Type B pancreatic cell (in vitro differentiated cells): ENCODE data around the gene SYT17. TPM values are rescaled to one million over a fixed set of nuclear protein-coding genes. Genes with fewer than 3 reads are reported as not detected.

Experiments used
- DNase-seq: peaks from one replicate; pipeline ENCODE4 v3.0.0; 2021; ENCODE audit warnings: mixed read lengths; ENCODE audit not compliant: unreplicated experiment; ENCODE audit errors: extremely low spot score
- H3K27ac Mint-ChIP-seq: 2 replicates; pipeline ENCODE4 v1.8.0; 2021; ENCODE audit warnings: mild to moderate bottlenecking, mixed read lengths
- H3K27me3 Mint-ChIP-seq: 2 replicates; pipeline ENCODE4 v1.8.0; 2021; ENCODE audit warnings: mixed read lengths
- H3K36me3 Mint-ChIP-seq: 2 replicates; pipeline ENCODE4 v1.8.0; 2021; ENCODE audit warnings: mixed read lengths
- H3K4me1 Mint-ChIP-seq: one replicate; pipeline ENCODE4 v1.8.0; 2021; ENCODE audit warnings: mixed read lengths; ENCODE audit not compliant: unreplicated experiment
- H3K4me3 Mint-ChIP-seq: 2 replicates; pipeline ENCODE4 v1.8.0; 2021; ENCODE audit warnings: mild to moderate bottlenecking, mixed read lengths
- H3K9me3 Mint-ChIP-seq: 2 replicates; pipeline ENCODE4 v1.8.0; 2021; ENCODE audit warnings: mixed read lengths
- total RNA-seq: library from RNA; stranded (reverse); gene quantifications from 2 replicates; pipeline ENCODE4 v1.2.1, GENCODE V29; 2021; ENCODE audit warnings: low replicate concordance
- TF ChIP-seq, protein P1 (sequence below): fragments of 200-600 bp; sonication (generic); conservative IDR thresholded peaks from 2 replicates; pipeline ENCODE4 v1.5.0; 2021; ENCODE audit warnings: antibody characterized with exemption, mild to moderate bottlenecking

The SYT17 gene
- total RNA-seq, 1 donor from 2014 or later: 10.7 TPM

DNA sequence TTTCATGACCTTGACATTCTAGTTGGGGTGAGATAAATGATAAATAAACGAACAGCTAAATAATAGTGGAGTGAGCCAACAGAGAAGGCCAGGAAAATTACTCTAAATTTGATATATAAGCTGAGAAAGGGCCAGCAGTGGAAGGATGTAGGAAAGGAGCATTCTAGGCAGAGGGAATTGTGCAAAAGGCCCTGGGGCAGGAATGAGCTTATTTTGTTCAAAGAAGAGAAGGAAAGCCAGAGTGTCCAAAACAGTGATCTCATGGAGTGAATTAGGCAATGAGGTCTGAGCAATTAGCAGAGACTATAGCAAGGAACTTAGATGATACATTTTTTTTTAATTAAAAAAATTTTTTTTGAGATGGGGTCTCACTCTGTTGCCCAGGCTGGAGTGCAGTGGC lies 74.1 kb downstream of the SYT17 start:
- no peak overlapping the region for H3K4me3 Mint-ChIP-seq
- no peaks in the 10 kb centered on the region for H3K9me3 Mint-ChIP-seq
- no peaks in the 10 kb centered on the region for H3K4me1 Mint-ChIP-seq
- TF ChIP-seq, protein P1, sequence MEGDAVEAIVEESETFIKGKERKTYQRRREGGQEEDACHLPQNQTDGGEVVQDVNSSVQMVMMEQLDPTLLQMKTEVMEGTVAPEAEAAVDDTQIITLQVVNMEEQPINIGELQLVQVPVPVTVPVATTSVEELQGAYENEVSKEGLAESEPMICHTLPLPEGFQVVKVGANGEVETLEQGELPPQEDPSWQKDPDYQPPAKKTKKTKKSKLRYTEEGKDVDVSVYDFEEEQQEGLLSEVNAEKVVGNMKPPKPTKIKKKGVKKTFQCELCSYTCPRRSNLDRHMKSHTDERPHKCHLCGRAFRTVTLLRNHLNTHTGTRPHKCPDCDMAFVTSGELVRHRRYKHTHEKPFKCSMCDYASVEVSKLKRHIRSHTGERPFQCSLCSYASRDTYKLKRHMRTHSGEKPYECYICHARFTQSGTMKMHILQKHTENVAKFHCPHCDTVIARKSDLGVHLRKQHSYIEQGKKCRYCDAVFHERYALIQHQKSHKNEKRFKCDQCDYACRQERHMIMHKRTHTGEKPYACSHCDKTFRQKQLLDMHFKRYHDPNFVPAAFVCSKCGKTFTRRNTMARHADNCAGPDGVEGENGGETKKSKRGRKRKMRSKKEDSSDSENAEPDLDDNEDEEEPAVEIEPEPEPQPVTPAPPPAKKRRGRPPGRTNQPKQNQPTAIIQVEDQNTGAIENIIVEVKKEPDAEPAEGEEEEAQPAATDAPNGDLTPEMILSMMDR: no peak
- H3K36me3 Mint-ChIP-seq: peaks cover 5% of the 10 kb centered on the region
- DNase-seq: no peak
- H3K27ac Mint-ChIP-seq: no peak overlapping the region
- H3K27me3 Mint-ChIP-seq: no peaks in the 10 kb centered on the region

DNA sequence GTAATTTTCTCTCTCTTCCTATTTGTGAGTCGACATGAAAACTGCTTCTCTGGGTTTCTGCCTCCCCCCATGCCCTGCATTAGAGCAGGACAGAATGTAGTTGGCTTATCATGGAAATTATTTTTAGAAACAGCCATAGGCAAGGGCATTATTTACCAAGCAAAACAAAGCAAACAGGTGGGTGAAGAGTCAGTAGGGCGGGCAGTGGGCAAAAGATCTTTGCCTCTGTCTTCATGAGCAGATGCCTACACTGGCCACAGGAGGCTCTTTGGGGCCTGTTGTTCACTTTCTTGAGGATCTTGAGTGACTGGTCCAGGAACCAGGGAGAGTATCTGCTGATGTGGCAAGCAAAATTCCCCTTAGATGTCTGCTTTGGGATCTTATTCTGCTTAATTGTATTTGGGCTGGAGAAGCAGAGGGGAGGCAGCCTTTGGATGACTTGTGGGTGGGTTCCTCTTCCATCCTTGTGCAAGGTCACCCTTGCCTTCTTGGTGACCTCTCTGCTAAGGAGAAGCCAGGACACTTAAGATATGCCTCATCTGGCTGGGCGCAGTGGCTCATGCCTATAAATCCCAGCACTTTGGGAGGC lies 75.0 kb downstream of the SYT17 start:
- TF ChIP-seq, protein P1: no peak
- Mint-ChIP-seq H3K36me3 (peaks cover under 1% of the 10 kb centered on the region), H3K27ac (no peak overlapping the region), H3K4me3 (no peak overlapping the region), H3K9me3 (no peaks in the 10 kb centered on the region), H3K4me1 (no peaks in the 10 kb centered on the region), H3K27me3 (no peaks in the 10 kb centered on the region)
- DNase-seq: no peak

DNA sequence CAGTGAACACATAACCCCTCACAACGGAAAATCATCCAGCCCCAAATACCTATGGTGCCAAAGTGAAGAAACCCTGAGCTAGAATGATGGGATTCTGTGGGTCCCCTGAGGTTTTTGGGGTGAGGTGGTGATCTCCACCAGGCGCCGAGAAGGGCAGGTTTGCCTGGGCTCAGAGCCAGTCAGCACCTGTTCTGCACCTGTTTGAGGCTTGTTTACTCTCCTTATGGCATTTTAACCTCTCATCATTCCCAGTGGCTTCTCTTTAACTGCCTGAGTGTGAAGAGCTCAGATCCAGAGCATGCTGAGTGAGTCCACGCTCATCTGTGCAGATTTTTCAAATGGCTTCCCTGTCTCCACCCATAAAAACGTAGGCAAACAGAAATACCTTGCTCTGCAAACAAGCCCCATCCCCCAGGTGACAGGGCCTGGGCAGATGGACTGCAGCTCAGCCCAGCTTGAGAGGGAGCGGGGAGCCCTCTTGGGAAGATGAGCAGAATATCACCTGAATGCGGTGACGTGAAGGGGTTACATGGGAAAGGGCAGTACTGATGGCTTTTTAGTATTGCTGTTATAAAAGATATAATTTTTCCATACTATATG lies 77.4 kb downstream of the SYT17 start:
- no peak for DNase-seq
- H3K27ac Mint-ChIP-seq: peak overlapping the region; percentile 39
- no peaks in the 10 kb centered on the region for H3K27me3 Mint-ChIP-seq
- H3K9me3 Mint-ChIP-seq: no peaks in the 10 kb centered on the region
- no peak overlapping the region for H3K4me3 Mint-ChIP-seq
- no peaks in the 10 kb centered on the region for H3K36me3 Mint-ChIP-seq
- H3K4me1 Mint-ChIP-seq: no peaks in the 10 kb centered on the region
- TF ChIP-seq, protein P1: no peak

DNA sequence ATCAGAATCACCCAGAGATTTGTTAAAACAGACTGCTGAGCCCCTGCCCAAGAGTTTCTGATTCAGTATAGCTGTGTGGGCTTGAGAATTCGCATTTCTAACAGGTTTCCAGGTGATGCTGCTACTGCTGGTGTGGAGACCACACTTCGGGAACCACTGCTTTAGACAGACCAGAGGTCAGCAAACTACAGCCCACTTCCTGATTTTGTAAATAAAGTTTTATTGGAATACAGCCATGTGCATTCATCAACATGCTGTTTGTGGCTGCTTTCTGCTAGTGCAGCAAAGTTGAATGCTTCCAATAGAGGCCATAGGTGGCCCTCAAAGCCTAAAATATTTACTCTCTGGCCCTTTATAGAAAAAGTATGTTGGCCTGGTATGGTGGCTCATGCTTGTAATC lies 84.9 kb downstream of the SYT17 start:
- Mint-ChIP-seq H3K4me3 (no peak overlapping the region), H3K27ac (no peak overlapping the region)

DNA sequence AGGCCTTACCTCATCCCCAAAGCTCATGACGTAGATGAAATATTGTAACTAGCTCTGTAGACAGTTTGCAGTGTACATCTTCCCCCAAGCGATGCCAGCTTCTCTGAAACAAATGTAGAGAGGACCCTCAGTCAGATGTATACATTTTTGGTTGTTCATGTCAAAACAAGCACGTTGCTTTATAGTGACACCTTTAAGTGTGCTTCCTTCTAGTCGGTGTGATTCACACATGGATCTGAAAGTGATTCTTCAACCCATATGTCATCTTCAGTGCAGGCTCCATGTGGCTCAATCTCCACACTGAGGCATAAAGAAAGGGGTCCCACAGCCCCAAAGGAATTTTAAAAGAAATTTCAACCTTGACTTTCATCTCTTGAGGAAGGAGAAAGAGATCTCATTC lies 86.6 kb downstream of the SYT17 start:
- TF ChIP-seq, protein P1: no peak
- H3K27me3 Mint-ChIP-seq: peaks cover 3% of the 10 kb centered on the region
- H3K36me3 Mint-ChIP-seq: no peaks in the 10 kb centered on the region
- no peaks in the 10 kb centered on the region for H3K9me3 Mint-ChIP-seq
- peak overlapping the region; percentile 17 for H3K27ac Mint-ChIP-seq
- DNase-seq: no peak
- H3K4me3 Mint-ChIP-seq: no peak overlapping the region
- H3K4me1 Mint-ChIP-seq: no peaks in the 10 kb centered on the region

More for the DNA sequence above, 84.9 kb downstream of the SYT17 start:
- TF ChIP-seq, protein P1: no peak
- Mint-ChIP-seq H3K27me3 (no peaks in the 10 kb centered on the region), H3K4me1 (no peaks in the 10 kb centered on the region), H3K9me3 (no peaks in the 10 kb centered on the region), H3K36me3 (no peaks in the 10 kb centered on the region)
- no peak for DNase-seq
